ENCODE results near the gene BCAP31.

Gene BCAP31

GRCh38 chrX:153724252-153725038 lies at the start of gene BCAP31, which contains the start of gene ABCD1:
Gene BCAP31, minus strand, starts transcription at chrX:153724387. Its CDS starts 1,143 bp downstream, at chrX:153723244.
Gene ABCD1, plus strand, starts transcription at chrX:153724856. Its CDS starts 411 bp downstream, at chrX:153725267.
- peak; percentile 82 for DNase-seq (ENCODE audit: low read depth)

- no peak for DNase-seq (ENCODE audit: low read depth)
Measured at GRCh38 chrX:153773218-153773611, 49.0 kb upstream of the BCAP31 start.

GRCh38 chrX:153772316-153773217 lies 48.4 kb upstream of the BCAP31 start:
- DNase-seq (ENCODE audit: low read depth): no peak

GRCh38 chrX:153771415-153772315 lies 47.5 kb upstream of the BCAP31 start:
- no peak for DNase-seq (ENCODE audit: low read depth)

- DNase-seq (ENCODE audit: low read depth): no peak
Measured at GRCh38 chrX:153770601-153771414, 46.6 kb upstream of the BCAP31 start.

- DNase-seq (ENCODE audit: low read depth): no peak
Measured at GRCh38 chrX:153769865-153770600, 45.8 kb upstream of the BCAP31 start.

- no peak for DNase-seq (ENCODE audit: low read depth)
Measured at GRCh38 chrX:153769158-153769864, 45.1 kb upstream of the BCAP31 start.

GRCh38 chrX:153768311-153769157 lies 44.3 kb upstream of the BCAP31 start:
- DNase-seq (ENCODE audit: low read depth): no peak

- DNase-seq (ENCODE audit: low read depth): no peak
Measured at GRCh38 chrX:153767674-153768055, 43.5 kb upstream of the BCAP31 start.

- DNase-seq (ENCODE audit: low read depth): no peak
Measured at GRCh38 chrX:153766871-153767673, 42.9 kb upstream of the BCAP31 start.

GRCh38 chrX:153766098-153766817 lies 42.1 kb upstream of the BCAP31 start:
- no peak for DNase-seq (ENCODE audit: low read depth)

- no peak for DNase-seq (ENCODE audit: low read depth)
Measured at GRCh38 chrX:153765138-153766079, 41.2 kb upstream of the BCAP31 start.

GRCh38 chrX:153764786-153765137 lies 40.6 kb upstream of the BCAP31 start:
- no peak for DNase-seq (ENCODE audit: low read depth)

GRCh38 chrX:153763989-153764755 lies 40.0 kb upstream of the BCAP31 start, which contains the start of gene PLXNB3:
Gene PLXNB3, plus strand, starts transcription at chrX:153764249. Its CDS starts 1,287 bp downstream, at chrX:153765536.
- DNase-seq (ENCODE audit: low read depth): peak; percentile 71

- no peak for DNase-seq (ENCODE audit: low read depth)
Measured at GRCh38 chrX:153763298-153763932, 39.2 kb upstream of the BCAP31 start.

Measured in activated T-cell treated with anti-CD3 and anti-CD28 coated beads for 1 hour (primary cell).